ENCODE data around the gene PABPC1L. TPM values are rescaled to one million over a fixed set of nuclear protein-coding genes. Genes with fewer than 3 reads are reported as not detected.
"Not testable (repeated sequence)": the region's sequence is repeated elsewhere in the genome, so short reads cannot be mapped to it uniquely, and the experiment has no call there.

The PABPC1L gene
- total RNA-seq, 1 donor from 2014 or later, result 17.1 TPM

GRCh38 chr20:44869471-44869870 is 40.4 kb upstream of the PABPC1L start:
- no peak for FAIRE-seq
- H3K27me3 ChIP-seq (ENCODE audit: control insufficient read depth, insufficient read depth, low read length), result peaks cover 15% of the 10 kb centered on the region
- no peak for TF ChIP-seq CTCF (IDR thresholded peaks at IDR 0.05; ENCODE audit: insufficient read depth, low read length, severe bottlenecking)
- H3K36me3 ChIP-seq (ENCODE audit: control insufficient read depth, insufficient read depth, low read length), result no peaks in the 10 kb centered on the region
- no peak overlapping the region for H3K4me3 ChIP-seq (ENCODE audit: low read depth, low read length)
- DNase-seq (ENCODE audit: low read depth), result no peak

- FAIRE-seq, result not testable (repeated sequence)
These were observed 27.5 kb upstream of the PABPC1L start for GRCh38 chr20:44882360-44882759.

GRCh38 chr20:44883214-44883902 is 26.5 kb upstream of the PABPC1L start:
- no peak for DNase-seq (ENCODE audit: low read depth)
- Histone ChIP-seq H3K4me3 (ENCODE audit: low read depth, low read length) (no peak overlapping the region), H3K36me3 (ENCODE audit: control insufficient read depth, insufficient read depth, low read length) (no peaks in the 10 kb centered on the region), H3K27me3 (ENCODE audit: control insufficient read depth, insufficient read depth, low read length) (no peaks in the 10 kb centered on the region)
- FAIRE-seq, result no peak
- no peak for TF ChIP-seq CTCF (IDR thresholded peaks at IDR 0.05; ENCODE audit: insufficient read depth, low read length, severe bottlenecking)

More at GRCh38 chr20:44882360-44882759, 27.5 kb upstream of the PABPC1L start:
- H3K36me3 ChIP-seq (ENCODE audit: control insufficient read depth, insufficient read depth, low read length); DNase-seq (ENCODE audit: low read depth); H3K27me3 ChIP-seq (ENCODE audit: control insufficient read depth, insufficient read depth, low read length); H3K4me3 ChIP-seq (ENCODE audit: low read depth, low read length): not testable (repeated sequence)

- H3K36me3 ChIP-seq (ENCODE audit: control insufficient read depth, insufficient read depth, low read length), result no peaks in the 10 kb centered on the region
- TF ChIP-seq CTCF (IDR thresholded peaks at IDR 0.05; ENCODE audit: insufficient read depth, low read length, severe bottlenecking), result no peak
- DNase-seq (ENCODE audit: low read depth) (no peak), FAIRE-seq (no peak)
- peak overlapping the region; percentile 88 for H3K4me3 ChIP-seq (ENCODE audit: low read depth, low read length)
- no peaks in the 10 kb centered on the region for H3K27me3 ChIP-seq (ENCODE audit: control insufficient read depth, insufficient read depth, low read length)
These were observed 24.9 kb upstream of the PABPC1L start for GRCh38 chr20:44884907-44885391.

GRCh38 chr20:44885392-44886265 is 24.2 kb upstream of the PABPC1L start, which contains the start of gene YWHAB:
TSS of gene YWHAB (plus strand) at chr20:44885705. CDS start at chr20:44901534, 15,829 bp downstream.
- peak within 1 kb of the TSS; percentile 88 for H3K4me3 ChIP-seq (ENCODE audit: low read depth, low read length)
- no peak for TF ChIP-seq CTCF (IDR thresholded peaks at IDR 0.05; ENCODE audit: insufficient read depth, low read length, severe bottlenecking)
- DNase-seq (ENCODE audit: low read depth), result peak; percentile 87
- peaks cover under 1% of the 10 kb centered on the region for H3K36me3 ChIP-seq (ENCODE audit: control insufficient read depth, insufficient read depth, low read length)
- no peak for FAIRE-seq
- no peaks in the 10 kb centered on the region for H3K27me3 ChIP-seq (ENCODE audit: control insufficient read depth, insufficient read depth, low read length)

- Histone ChIP-seq H3K36me3 (ENCODE audit: control insufficient read depth, insufficient read depth, low read length) (peaks cover 2% of the 10 kb centered on the region), H3K27me3 (ENCODE audit: control insufficient read depth, insufficient read depth, low read length) (no peaks in the 10 kb centered on the region), H3K4me3 (ENCODE audit: low read depth, low read length) (peak overlapping the region; percentile 88)
- no peak for TF ChIP-seq CTCF (IDR thresholded peaks at IDR 0.05; ENCODE audit: insufficient read depth, low read length, severe bottlenecking)
- no peak for DNase-seq (ENCODE audit: low read depth)
- no peak for FAIRE-seq
These were observed 23.6 kb upstream of the PABPC1L start for GRCh38 chr20:44886266-44886651.
